ENCODE measurements around the gene MYO1G.

Gene MYO1G

DNA sequence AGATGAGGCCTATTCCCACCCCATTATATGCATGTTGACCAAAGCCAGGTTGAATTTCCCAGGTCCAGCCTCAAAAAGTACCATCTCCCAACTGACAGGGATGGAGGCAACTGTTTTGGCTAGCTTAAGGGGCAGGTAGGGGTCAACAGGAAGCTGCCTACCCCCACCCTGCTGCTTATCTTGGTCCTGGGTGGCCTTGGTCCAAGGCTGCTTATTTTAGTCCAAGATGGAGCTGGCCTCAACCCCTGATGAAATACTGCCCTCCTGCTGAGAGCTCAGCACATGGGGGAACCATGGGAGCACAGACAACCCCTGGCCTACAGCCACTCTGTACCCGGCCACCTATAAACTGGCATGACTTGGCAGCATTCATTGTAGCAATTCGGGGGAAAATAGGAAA, 23.1 kb downstream of the MYO1G start:
- Histone ChIP-seq H3K79me2 (no peaks in the 10 kb centered on the region), H3K27ac (no peak overlapping the region), H3K4me2 (ENCODE audit: low read length) (no peak overlapping the region), H3K27me3 (ENCODE audit: control insufficient read depth, insufficient read depth, low read length) (no peaks in the 10 kb centered on the region), H3K9ac (no peak overlapping the region), H3K4me3 (ENCODE audit: low read depth, low read length) (no peak overlapping the region), H3K4me1 (no peaks in the 10 kb centered on the region), H2AFZ (no peak overlapping the region), H3K36me3 (ENCODE audit: control insufficient read depth, insufficient read depth, low read length) (no peaks in the 10 kb centered on the region), H3K9me3 (ENCODE audit: control insufficient read depth, low read length) (no peaks in the 10 kb centered on the region)
- TF ChIP-seq, protein P1, sequence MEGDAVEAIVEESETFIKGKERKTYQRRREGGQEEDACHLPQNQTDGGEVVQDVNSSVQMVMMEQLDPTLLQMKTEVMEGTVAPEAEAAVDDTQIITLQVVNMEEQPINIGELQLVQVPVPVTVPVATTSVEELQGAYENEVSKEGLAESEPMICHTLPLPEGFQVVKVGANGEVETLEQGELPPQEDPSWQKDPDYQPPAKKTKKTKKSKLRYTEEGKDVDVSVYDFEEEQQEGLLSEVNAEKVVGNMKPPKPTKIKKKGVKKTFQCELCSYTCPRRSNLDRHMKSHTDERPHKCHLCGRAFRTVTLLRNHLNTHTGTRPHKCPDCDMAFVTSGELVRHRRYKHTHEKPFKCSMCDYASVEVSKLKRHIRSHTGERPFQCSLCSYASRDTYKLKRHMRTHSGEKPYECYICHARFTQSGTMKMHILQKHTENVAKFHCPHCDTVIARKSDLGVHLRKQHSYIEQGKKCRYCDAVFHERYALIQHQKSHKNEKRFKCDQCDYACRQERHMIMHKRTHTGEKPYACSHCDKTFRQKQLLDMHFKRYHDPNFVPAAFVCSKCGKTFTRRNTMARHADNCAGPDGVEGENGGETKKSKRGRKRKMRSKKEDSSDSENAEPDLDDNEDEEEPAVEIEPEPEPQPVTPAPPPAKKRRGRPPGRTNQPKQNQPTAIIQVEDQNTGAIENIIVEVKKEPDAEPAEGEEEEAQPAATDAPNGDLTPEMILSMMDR (IDR thresholded peaks at IDR 0.05), result no peak

DNA sequence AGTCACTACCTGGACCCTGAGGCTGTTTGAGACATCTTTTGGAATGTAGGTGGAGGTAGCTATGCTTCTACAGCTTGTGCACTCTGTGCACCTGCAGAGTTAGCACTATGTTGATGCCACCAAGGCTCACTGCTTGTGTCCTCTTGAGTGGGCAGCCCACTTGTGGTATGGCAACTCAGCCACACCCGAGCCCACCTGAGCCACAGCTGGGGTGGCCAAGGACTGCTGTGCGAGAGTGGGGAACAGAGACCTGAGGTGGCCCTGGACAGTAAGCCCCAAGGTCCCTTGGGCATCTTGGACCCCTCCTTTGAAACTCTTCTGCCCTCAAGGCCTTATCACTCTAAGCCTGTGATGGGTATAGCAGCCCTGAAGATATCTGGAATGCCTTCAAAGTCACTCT, 25.7 kb downstream of the MYO1G start:
- no peaks in the 10 kb centered on the region for H3K36me3 ChIP-seq (ENCODE audit: control insufficient read depth, insufficient read depth, low read length)
- H3K4me1 ChIP-seq, result no peaks in the 10 kb centered on the region
- H3K4me2 ChIP-seq (ENCODE audit: low read length), result no peak overlapping the region
- H3K9ac ChIP-seq, result no peak overlapping the region
- TF ChIP-seq, protein P1 (IDR thresholded peaks at IDR 0.05), result no peak
- H3K9me3 ChIP-seq (ENCODE audit: control insufficient read depth, low read length), result no peaks in the 10 kb centered on the region
- H3K27ac ChIP-seq, result no peak overlapping the region
- H3K4me3 ChIP-seq (ENCODE audit: low read depth, low read length), result no peak overlapping the region
- H3K27me3 ChIP-seq (ENCODE audit: control insufficient read depth, insufficient read depth, low read length), result no peaks in the 10 kb centered on the region
- H2AFZ ChIP-seq, result no peak overlapping the region
- no peaks in the 10 kb centered on the region for H3K79me2 ChIP-seq

DNA sequence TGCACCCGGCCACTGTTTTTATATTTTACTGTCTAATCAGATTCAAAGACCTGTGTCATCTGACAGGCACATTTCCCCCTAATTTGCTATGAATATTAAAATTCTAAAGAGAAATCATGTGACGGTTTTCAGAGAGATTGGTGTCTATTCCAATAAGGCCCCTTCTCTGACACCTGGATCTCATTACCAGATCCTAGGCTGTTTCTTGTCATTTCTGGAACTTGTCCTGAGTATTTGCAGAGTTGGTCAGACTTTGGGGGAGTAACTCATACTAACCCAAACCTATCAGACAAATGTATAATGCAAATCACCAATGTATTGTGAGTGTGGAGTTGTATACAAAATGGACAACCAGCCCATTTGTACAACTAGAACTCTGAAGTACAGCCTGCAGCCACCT, 29.5 kb downstream of the MYO1G start:
- Histone ChIP-seq H3K4me1 (no peaks in the 10 kb centered on the region), H3K27ac (no peak overlapping the region), H3K9ac (no peak overlapping the region), H3K9me3 (ENCODE audit: control insufficient read depth, low read length) (no peaks in the 10 kb centered on the region), H3K36me3 (ENCODE audit: control insufficient read depth, insufficient read depth, low read length) (no peaks in the 10 kb centered on the region), H3K4me3 (ENCODE audit: low read depth, low read length) (no peak overlapping the region), H3K27me3 (ENCODE audit: control insufficient read depth, insufficient read depth, low read length) (no peaks in the 10 kb centered on the region), H3K4me2 (ENCODE audit: low read length) (no peak overlapping the region), H2AFZ (no peak overlapping the region), H3K79me2 (no peaks in the 10 kb centered on the region)
- TF ChIP-seq, protein P1 (IDR thresholded peaks at IDR 0.05), result no peak

DNA sequence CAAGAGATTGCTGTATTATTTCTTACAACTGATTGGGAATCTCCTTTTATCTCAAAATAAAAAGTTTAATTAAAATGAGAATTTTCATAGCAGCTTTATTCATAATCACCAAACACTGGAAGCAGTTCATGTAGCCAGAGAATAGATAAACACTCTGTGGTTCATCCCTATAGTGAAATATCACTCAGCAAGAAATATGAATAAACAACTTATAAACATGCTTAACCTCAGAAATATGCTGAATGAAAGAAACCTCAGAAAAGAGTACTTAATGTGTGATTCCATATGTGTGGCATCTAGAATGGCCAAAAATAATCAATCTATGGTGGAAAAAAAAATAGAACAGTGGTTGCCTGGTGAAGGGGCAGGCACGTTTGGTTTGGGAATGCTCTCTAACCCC, 33.3 kb downstream of the MYO1G start:
- Histone ChIP-seq H3K4me3 (ENCODE audit: low read depth, low read length) (no peak overlapping the region), H3K27ac (no peak overlapping the region), H3K9ac (no peak overlapping the region), H3K4me1 (no peaks in the 10 kb centered on the region), H3K79me2 (no peaks in the 10 kb centered on the region), H3K9me3 (ENCODE audit: control insufficient read depth, low read length) (no peaks in the 10 kb centered on the region), H3K36me3 (ENCODE audit: control insufficient read depth, insufficient read depth, low read length) (no peaks in the 10 kb centered on the region), H3K27me3 (ENCODE audit: control insufficient read depth, insufficient read depth, low read length) (no peaks in the 10 kb centered on the region), H3K4me2 (ENCODE audit: low read length) (no peak overlapping the region), H2AFZ (no peak overlapping the region)
- TF ChIP-seq, protein P1 (IDR thresholded peaks at IDR 0.05), result no peak

DNA sequence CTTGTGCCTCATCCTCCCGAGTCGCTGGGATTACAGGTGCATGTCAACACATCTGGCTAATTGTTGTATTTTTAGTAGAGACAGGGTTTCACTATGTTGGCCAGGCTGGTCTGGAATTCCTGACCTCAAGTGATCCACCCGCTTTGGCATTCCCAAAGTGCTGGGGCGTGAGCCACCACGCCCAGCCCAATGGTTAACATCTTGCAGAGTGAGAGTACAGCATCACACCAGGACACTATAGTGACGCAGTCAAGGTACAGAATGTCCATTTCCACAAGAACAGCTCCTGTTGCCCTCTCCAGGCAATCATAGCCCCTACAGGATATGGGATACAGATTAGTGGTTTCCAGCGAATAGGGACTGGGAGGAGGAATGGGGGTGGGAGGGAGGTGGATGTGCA, 34.0 kb downstream of the MYO1G start:
- TF ChIP-seq, protein P1 (IDR thresholded peaks at IDR 0.05), result no peak
- Histone ChIP-seq H3K4me1 (no peaks in the 10 kb centered on the region), H3K36me3 (ENCODE audit: control insufficient read depth, insufficient read depth, low read length) (no peaks in the 10 kb centered on the region), H3K27me3 (ENCODE audit: control insufficient read depth, insufficient read depth, low read length) (no peaks in the 10 kb centered on the region), H3K79me2 (no peaks in the 10 kb centered on the region), H3K27ac (no peak overlapping the region), H3K4me2 (ENCODE audit: low read length) (no peak overlapping the region), H3K9ac (no peak overlapping the region), H3K9me3 (ENCODE audit: control insufficient read depth, low read length) (no peaks in the 10 kb centered on the region), H2AFZ (no peak overlapping the region), H3K4me3 (ENCODE audit: low read depth, low read length) (no peak overlapping the region)

Data from parathyroid adenoma (tissue), 2 donors.